ENCODE data around the gene KLHL5.

KLHL5 gene

GRCh38 chr4:39044956-39045826 lies 16.8 kb upstream of the KLHL5 start:
- TF ChIP-seq CTCF (conservative IDR thresholded peaks at IDR 0.05) (no peak), ZFX (IDR thresholded peaks at IDR 0.05) (peak; percentile 52)
- H3K27ac ChIP-seq: peak overlapping the region; percentile 53

- TF ChIP-seq ZFX (IDR thresholded peaks at IDR 0.05): no peak
- no peak for TF ChIP-seq CTCF (conservative IDR thresholded peaks at IDR 0.05)
- no peak overlapping the region for H3K27ac ChIP-seq
Observed at GRCh38 chr4:39045827-39046221, 16.2 kb upstream of the KLHL5 start.

- no peak overlapping the region for H3K27ac ChIP-seq
- TF ChIP-seq CTCF (conservative IDR thresholded peaks at IDR 0.05) (no peak), ZFX (IDR thresholded peaks at IDR 0.05) (no peak)
Observed at GRCh38 chr4:39046249-39046648, 15.8 kb upstream of the KLHL5 start.

- no peak overlapping the region for H3K27ac ChIP-seq
Observed at GRCh38 chr4:39047681-39048080, 14.4 kb upstream of the KLHL5 start.

GRCh38 chr4:39048311-39048710 lies 13.7 kb upstream of the KLHL5 start:
- no peak overlapping the region for H3K27ac ChIP-seq
- TF ChIP-seq ZFX (IDR thresholded peaks at IDR 0.05) (no peak), CTCF (conservative IDR thresholded peaks at IDR 0.05) (no peak)

More at GRCh38 chr4:39047681-39048080, 14.4 kb upstream of the KLHL5 start:
- TF ChIP-seq ZFX (IDR thresholded peaks at IDR 0.05) (no peak), CTCF (conservative IDR thresholded peaks at IDR 0.05) (no peak)

- TF ChIP-seq ZFX (IDR thresholded peaks at IDR 0.05): no peak
- no peak for TF ChIP-seq CTCF (conservative IDR thresholded peaks at IDR 0.05)
- H3K27ac ChIP-seq: no peak overlapping the region
Observed at GRCh38 chr4:39050590-39050989, 11.4 kb upstream of the KLHL5 start.

- TF ChIP-seq ZFX (IDR thresholded peaks at IDR 0.05) (no peak), CTCF (conservative IDR thresholded peaks at IDR 0.05) (no peak)
- H3K27ac ChIP-seq: no peak overlapping the region
Observed at GRCh38 chr4:39051492-39051891, 10.5 kb upstream of the KLHL5 start.
